GM21737 (cell line): ENCODE measurements around the gene FCHSD2.
"Not testable (repeated sequence)": the region's sequence is repeated elsewhere in the genome, so short reads cannot be mapped to it uniquely, and the experiment has no call there.

Experiments
- ATAC-seq: cut with Tn5 transposase; IDR thresholded peaks from one replicate; pipeline ENCODE4 v1.9.1; 2021; ENCODE audit warnings: mild to moderate bottlenecking, moderate library complexity; ENCODE audit not compliant: unreplicated experiment

Gene FCHSD2

DNA sequence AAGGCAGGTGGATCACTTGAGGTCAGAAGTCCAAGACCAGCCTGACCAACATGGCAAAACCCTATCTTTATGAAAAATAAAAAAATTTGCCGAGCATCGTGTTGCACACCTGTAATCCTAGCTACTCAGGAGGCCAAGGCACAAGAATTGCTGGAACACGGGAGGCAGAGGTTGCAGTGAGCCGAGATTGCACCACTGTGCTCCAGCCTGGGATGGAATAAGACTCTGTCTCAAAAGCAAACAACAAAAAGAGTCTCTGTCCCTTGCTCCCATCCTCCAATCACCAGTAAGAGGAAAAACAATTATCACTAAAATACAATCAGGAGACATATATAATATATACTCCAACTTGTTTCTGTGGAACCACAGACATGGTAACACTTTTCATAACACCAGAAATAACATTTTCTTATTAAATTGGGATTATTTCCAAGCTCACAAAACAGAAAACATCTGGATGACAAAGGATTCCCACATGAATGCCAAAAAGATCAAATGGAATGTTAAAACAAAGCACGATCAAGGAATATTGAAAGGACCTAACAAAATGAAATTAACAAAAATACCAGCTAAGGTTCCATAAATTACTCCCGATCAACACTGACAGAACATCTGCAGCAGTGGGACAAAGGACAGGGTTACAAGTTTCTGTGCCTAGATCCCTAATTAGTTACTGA lies 15.2 kb downstream of the FCHSD2 start:
- no peak for ATAC-seq

DNA sequence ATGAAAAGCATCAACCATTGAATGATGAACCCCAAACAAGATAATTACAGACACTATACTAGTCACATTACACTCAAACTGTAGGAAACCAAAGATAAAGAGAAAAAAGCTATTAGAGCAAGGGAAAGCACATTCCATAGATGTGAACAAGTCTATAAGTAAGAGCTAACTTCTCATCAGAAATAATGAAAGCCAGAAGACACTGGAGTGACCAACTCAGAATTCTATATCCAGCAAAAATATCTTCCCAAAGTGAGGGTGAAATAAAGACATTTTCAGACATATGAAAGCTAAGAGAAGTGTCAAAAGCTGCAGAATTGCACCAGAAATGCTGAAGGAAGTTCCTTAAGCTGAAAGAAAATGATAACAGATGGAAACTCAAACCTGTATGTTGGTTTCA lies 17.3 kb downstream of the FCHSD2 start:
- ATAC-seq, result no peak

DNA sequence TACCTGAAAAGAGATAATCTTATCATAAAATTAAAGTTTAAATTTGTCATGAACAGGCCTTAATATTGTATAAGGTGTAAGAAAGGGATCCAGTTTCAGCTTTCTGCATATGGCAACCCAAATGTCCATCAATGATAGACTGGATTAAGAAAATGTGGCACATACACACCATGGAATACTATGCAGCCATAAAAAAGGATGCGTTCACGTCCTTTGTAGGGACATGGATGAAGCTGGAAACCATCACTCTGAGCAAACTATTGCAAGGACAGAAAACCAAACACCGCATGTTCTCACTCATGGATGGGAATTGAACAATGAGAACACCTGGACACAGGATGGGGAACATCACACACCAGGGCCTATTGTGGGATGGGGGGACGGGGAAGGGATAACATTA lies 18.2 kb downstream of the FCHSD2 start:
- ATAC-seq, result not testable (repeated sequence)

DNA sequence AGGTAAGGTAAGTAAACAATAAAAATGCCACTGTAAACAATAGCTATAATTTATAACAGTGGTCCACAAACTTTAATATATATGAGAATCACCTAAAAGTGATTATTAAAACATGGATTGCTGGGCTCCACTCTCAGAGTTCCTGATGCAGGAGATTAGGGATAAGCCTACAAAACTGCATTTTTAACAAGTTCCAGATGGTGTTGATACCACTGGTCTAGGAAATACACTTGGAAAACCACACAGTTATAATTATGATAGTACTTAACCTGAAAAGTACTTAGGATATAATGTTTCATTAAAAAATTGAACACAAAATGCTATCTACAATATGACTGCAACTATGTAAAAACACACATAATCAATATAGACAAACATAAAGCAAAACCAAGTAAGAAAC lies 20.4 kb downstream of the FCHSD2 start:
- ATAC-seq, result no peak

DNA sequence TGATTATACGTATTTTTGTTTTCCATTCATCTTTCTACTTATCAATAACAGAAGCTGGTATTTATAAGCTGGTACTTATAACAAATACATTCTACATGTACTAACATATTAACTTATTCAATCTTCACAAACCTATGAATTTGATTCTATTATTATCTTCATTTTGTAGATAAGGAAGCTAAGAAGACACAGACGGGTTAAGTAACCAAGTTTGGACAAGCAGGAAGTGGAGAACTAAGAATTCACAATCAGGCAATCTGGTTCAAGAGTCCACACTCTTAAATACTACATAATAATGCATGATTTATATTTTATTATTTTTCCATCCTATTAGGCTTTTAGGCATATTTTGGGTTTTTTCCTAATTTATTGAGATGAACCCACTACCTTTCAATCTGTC lies 25.0 kb downstream of the FCHSD2 start:
- ATAC-seq, result no peak

DNA sequence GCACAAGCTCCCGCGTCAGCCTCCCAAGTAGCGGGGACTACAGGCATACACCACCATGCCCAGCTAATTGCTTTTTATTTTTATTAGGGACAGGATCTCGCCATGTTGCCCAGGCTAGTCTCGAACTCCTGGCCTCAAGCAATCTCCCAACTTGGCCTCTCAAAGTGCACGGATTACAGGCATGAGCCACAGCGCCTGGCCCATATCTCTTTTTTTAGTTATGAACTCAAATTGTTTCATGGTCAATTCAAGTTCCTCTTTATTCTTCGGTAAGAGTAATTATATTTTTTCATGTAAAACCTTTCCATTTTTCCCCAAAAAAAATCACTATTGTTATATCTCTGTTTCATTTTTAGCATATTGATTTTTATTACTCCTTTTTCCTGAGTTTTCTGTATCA lies 25.5 kb downstream of the FCHSD2 start:
- ATAC-seq, result no peak

DNA sequence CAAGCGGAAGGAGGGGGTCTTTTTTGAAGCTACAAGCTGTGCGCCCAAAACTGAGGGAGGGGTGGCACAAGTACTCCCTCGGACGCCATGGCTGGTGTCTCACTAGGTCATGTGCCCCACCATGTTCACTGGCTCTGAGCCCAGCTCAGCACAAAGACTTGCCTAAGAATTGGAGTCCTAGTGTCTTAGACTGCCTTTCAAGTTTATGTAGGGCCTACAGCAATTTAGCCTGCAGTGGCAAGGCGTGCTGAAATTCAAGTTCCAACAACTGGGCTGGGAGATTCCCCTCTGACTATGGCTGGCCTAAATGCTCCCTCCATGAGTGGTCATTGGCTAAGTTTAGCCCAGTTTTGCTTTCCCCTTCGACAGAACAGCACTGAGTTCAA lies 27.3 kb downstream of the FCHSD2 start:
- no peak for ATAC-seq

DNA sequence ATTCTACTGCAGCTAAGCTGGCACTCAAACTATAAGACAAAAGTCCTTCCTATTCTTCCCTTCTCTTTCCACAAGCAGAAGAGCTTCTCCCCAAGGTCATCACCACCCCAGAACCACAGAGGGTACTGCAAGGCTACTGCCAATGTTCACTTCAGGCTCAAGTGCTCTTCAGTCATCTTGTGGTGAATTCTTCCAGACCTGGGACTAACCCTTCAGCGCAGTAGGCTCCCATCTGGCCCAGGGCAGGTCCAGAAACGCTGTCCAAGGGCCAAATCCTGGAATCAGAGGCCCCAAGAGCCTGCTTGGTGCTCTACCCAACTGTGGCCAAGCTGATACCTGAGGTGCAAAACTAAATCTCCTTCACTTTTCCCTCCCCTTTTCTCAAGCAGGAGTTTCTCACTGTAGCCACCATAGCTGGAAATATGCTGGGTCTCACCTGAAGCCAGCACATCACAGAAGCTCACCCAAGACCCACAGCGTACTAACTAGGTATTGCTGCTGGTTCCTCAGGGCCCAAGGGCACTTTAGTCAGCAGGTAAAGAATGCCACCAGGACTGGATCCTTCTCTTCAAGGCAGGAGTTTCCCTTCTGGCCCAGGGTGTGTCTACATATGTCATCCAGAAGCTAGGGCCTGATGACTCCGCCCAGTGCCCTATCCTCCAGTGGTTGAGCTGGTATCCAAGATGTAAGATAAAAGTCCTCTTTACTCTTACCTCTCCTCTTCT lies 27.8 kb downstream of the FCHSD2 start:
- ATAC-seq, result no peak

DNA sequence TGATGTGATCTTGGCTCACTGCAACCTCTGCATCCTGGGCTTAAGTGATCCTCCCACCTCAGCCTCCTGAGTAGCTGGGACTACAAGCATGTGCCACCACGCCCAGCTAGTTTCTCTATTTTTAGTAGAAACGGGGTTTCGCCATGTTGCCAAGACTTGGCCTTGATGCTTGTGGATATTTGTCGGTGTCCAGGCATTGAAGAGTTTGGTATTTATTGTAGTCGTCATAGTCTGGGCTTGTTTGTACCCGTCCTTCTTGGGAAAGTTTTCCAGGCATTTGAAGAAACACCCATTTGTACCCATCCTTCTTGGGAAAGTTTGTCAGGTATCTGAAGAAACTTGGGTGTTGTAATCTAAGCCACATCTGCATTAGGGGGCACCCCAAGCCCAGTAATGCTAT lies 28.7 kb downstream of the FCHSD2 start:
- ATAC-seq, result no peak

DNA sequence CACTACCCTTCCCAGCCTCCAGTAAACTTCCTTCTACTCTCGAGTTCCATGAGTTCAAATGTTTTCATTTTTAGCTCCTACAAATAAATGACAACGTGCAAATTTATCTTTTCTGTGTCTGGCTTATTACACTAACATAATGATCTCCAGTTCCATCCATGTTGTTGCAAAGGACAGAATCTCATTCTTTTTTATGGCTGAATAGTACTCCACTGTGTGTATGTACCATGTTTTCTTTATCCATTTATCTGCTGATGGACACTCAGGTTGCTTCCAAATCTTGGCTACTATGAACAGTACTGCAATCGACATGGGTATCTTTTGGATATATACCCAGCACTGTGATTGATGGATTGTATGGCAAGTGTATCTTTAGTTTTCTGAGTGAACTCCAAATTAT lies 34.5 kb downstream of the FCHSD2 start:
- no peak for ATAC-seq

DNA sequence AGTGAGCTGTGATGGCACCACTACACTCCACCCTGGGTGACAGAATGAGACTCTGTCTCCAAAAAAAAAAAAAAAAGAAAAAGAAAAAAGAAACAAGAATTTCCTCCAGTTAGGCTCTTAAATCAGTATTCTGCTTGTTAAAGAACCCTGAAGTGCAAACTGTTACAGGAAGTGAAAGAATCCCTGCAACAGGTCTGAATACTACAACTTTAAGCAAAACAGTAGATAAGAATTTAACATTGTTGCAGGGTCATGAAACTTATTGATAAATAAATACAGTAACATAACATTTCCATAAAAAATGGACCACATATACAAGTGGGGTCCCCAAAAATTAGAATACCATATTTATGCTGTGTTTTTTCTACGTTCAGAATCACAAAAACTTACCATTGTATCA lies 35.8 kb downstream of the FCHSD2 start:
- no peak for ATAC-seq

DNA sequence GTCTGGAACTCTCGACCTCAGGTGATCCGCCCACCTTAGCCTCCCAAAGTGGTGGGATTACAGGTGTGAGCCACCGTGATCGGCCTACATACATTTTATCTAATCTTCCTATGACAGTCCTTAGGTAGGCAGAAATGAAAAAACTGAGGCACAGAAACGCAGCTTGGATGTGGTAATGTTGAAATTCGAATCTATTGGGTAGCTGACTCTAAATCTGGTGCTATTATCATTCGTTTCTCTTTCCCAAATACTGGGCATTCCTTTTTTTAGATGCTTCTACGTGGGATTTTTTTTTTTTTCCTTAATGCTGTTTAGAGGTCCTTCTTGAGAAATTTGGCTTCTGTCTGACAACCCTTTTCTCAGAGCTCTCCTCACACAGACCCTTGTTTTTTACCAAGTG lies 41.5 kb downstream of the FCHSD2 start:
- no peak for ATAC-seq

DNA sequence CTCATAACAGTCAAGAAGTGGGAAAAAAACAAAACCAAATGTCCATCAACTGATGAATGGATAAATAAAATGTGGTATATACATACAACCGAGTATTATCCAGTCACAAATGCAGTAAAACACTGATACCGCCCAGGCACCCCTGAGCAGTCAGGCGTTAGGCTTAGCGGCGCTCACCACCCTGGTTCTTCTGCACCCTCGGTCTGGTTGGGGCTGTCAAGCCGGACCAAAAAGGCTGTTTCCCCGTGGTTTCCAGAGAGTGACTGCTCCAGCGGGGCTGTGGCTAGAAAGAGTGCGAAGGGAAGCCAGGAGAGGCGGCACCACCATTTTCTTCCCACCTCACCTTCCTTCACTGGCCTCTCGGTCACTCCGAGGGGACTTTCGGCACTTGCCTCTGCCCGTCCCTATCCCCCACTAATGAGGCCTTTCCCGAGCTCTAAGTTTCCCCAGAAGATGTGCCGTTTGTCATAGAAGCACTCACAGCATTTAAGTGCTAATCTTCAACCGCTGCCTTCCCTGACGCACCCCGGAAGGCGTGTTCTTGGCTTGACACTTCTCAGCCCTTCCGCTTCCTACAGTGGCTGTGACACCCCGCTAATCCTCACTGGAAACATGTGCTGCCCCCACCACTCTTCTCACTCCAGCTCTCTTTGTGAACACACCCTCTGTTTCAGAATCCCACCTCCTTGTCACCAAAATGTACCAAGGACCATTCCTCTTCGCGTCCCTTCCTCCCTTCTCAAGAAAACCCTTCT lies 42.4 kb downstream of the FCHSD2 start:
- ATAC-seq, result no peak

DNA sequence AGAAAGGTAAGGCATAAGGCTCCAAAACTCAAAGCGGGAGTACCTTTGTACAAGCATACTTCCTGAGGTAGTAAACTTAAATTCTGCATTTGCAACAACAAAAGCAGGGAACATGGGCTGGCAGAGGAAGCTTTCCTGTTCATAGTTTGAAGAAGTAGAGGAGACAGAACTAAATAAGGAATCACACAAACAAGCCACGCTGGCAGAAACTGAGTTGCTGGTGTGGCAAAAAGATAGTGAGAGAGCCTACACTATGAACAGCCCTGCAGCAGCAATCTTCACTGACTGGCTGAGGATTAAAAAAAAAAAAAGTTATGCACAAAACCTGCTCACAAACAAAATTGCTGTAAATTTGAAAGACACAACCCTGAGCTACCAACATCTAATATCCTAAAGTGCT lies 46.5 kb downstream of the FCHSD2 start:
- no peak for ATAC-seq

DNA sequence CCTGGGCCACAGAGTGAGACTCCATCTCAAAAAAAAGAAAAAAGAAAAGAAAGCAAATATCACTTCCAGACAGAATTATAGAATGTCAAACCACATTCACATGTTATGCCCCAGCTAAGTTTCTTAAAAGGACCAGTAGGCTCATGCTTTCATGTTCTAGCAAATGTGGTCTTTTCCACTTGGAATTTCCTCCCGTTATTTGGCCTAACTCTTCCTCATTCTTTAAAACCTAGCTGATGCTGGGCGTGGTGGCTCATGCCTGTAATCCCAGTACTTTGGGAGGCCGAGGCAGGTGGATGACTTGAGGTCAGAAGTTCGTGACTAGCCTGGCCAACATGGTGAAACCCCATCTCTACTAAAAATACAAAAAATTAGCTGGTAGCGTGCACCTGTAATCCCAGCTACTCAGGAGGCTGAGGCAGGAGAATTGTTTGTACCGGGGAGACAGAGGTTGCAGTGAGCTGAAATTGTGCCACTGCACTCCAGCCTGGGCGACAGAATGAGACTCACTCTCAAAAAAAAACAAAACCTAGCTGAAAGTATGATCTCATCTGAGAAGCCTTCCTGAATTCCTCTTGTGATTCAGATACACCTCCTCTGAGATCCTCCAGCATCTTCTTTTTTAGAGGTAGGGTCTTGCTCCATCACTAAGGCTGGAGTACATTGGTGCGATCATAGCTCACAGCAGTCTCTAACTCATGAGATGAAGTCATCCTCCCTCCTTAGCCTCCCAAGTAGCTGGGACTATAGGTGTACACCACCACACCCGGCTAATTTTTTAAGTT lies 50.4 kb downstream of the FCHSD2 start:
- ATAC-seq, result no peak

DNA sequence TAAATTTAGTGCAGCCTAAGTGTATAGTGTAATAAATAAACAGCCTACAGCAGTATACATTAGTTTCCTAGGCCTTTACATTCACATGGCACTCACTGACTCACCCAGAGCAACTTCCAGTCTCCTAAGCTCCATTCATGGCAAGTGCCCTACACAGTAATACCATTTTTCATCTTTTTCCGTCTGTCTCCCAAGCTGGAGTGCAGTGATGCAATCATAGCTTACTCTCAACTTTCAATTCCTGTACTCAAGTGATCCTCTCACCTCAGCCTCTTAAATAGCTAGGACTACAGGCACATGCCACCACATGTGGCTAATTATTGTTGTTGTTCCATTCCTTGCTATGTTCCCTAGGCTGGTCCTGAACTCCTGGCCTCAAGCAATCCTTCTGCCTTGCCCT lies 54.4 kb downstream of the FCHSD2 start:
- no peak for ATAC-seq

DNA sequence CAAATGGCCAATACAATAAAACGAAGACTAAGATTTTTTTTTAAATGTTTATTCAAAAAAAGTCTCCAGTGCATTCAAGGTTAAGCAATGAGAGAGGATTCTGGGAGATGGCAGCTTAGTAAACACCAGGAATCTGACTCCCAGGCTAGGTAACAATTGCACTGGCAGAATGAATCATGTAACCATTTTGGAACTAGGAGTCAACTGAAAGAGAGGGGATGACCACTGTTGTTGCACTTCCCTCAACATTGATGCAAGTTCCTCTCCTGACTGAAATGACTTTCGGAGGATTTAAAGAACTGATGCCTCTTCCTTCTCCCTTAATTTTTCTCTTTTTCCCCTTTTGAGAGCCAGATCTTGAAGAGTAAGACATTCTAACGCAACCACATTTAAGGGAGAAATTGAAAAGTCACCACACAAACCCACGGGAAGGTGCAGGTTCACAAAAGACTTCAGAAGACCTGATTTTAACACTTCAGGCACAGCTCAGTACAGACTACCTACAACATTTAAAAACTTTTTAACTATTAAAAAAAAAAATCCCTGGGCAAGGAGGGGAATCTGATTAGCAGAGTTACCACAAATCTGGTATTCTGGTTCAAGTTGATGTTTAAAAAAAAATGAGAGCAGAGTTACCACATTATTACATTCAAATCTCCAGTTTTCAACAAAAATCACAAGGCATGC lies 56.8 kb downstream of the FCHSD2 start:
- no peak for ATAC-seq

DNA sequence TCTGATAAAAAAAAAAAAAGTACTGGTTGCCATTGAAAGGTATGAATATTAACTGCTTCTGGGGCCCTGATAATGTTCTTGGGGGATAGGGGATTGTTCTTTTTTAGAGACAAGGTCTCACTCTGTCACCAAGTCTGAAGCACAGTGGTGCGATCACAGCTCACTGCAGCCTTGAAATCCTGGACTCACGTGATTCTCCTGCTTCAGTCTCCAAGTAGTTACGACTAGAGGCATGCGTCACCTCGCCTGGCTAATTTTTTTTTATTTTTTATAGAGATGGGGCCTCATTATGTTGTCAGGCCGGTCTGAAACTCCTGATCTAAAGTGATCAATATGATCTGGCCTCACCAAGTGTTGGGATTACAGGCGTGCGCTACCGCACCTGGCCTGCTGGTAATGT lies 63.5 kb downstream of the FCHSD2 start:
- no peak for ATAC-seq

DNA sequence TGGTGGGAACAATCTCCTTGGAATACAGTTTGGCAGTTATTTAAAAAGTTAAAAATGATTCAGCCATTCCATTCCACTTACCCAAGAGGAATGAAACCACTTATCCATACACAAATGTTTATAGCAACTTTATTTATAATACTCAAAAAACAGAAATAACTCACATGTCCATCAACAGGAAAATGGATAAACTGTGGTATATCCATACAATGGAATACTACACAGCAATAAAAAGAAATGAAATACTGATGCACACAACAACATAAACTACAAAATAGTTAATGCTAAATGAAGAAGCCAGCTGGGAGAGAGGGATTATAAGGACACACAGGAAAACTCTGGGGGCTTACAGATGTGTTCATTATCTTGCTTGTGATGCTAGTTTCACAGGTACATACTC lies 64.7 kb downstream of the FCHSD2 start:
- ATAC-seq, result no peak

DNA sequence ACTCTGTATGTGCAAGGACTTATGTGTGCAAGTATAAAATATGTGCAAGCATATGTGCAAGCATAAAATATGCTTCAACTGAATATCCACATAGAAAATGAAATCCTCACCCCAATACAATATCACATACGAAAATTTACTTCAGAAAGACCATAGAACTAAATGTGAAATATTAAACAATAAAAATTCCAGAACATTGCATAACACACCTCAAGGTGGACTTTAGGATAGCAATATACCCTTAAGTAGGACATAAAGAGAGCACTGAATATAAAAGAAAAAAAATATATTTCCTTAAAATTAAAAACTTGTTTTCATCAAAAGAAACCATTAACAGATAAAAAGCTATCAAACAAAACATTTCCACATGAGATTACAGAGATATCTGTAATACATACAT lies 67.8 kb downstream of the FCHSD2 start:
- no peak for ATAC-seq
